NCI-H510A treated with DMSO at 0.1 percent for 48 hours (cell line): ENCODE results near the gene PHGDH.
"Not testable (repeated sequence)": the region's sequence is repeated elsewhere in the genome, so short reads cannot be mapped to it uniquely, and the experiment has no call there.

Experiments used
- DNase-seq: peaks from one replicate; lab custom pipeline; 2025; lab: John Stamatoyannopoulos, UW

PHGDH gene

GRCh38 chr1:119697598-119697997 lies 14.1 kb upstream of the PHGDH start:
- DNase-seq: no peak

- DNase-seq: no peak
These were observed 11.4 kb upstream of the PHGDH start for GRCh38 chr1:119700326-119700725.

GRCh38 chr1:119701659-119702058 lies 10.1 kb upstream of the PHGDH start:
- DNase-seq: no peak

GRCh38 chr1:119702384-119702783 lies 9.3 kb upstream of the PHGDH start:
- no peak for DNase-seq

GRCh38 chr1:119703666-119704450 lies 7.9 kb upstream of the PHGDH start:
- no peak for DNase-seq

GRCh38 chr1:119706599-119706998 lies 5.1 kb upstream of the PHGDH start:
- DNase-seq: not testable (repeated sequence)

GRCh38 chr1:119711356-119711803 lies 354 bp upstream of the PHGDH start:
- not testable (repeated sequence) for DNase-seq

GRCh38 chr1:119712342-119713038 lies 756 bp downstream of the PHGDH start:
- peak; percentile 84 for DNase-seq

GRCh38 chr1:119713039-119713748 lies 1.5 kb downstream of the PHGDH start:
- DNase-seq: peak; percentile 79

GRCh38 chr1:119713749-119714456 lies 2.2 kb downstream of the PHGDH start:
- DNase-seq: peak; percentile 79

GRCh38 chr1:119714583-119714982 lies 2.8 kb downstream of the PHGDH start:
- DNase-seq: no peak

GRCh38 chr1:119715542-119715941 lies 3.8 kb downstream of the PHGDH start:
- DNase-seq: peak; percentile 5

GRCh38 chr1:119718409-119718808 lies 6.7 kb downstream of the PHGDH start:
- DNase-seq: no peak

GRCh38 chr1:119718972-119719371 lies 7.2 kb downstream of the PHGDH start:
- DNase-seq: no peak

GRCh38 chr1:119720866-119721440 lies 9.2 kb downstream of the PHGDH start:
- DNase-seq: no peak

- DNase-seq: no peak
These were observed 10.2 kb downstream of the PHGDH start for GRCh38 chr1:119721896-119722295.

- DNase-seq: no peak
These were observed 13.0 kb downstream of the PHGDH start for GRCh38 chr1:119724611-119725218.

- DNase-seq: no peak
These were observed 13.9 kb downstream of the PHGDH start for GRCh38 chr1:119725626-119726025.

- DNase-seq: no peak
These were observed 16.3 kb downstream of the PHGDH start for GRCh38 chr1:119727991-119728390.

GRCh38 chr1:119729044-119729443 lies 17.3 kb downstream of the PHGDH start:
- no peak for DNase-seq

- DNase-seq: no peak
These were observed 19.3 kb downstream of the PHGDH start for GRCh38 chr1:119731060-119731459.
